HepG2 (cell line): ENCODE measurements around the gene VASN. TPM values are rescaled to one million over a fixed set of nuclear protein-coding genes. Genes with fewer than 3 reads are reported as not detected.
A peak's percentile ranks its signal among the peaks of the same experiment; 100 is the strongest.

Experiments used
- ADNP ChIP-seq: sonication (generic); formaldehyde crosslinking; IDR thresholded peaks from 2 replicates; pipeline ENCODE4 v1.4.0; 2020; ENCODE audit warnings: missing genetic modification reagents
- AKAP8 ChIP-seq: sonication (generic); formaldehyde crosslinking; IDR thresholded peaks from 2 replicates; pipeline ENCODE4 v1.5.1; 2020; ENCODE audit warnings: mild to moderate bottlenecking, missing genetic modification reagents
- ATF3 ChIP-seq: sonication (generic); formaldehyde crosslinking; IDR thresholded peaks from 2 replicates; pipeline ENCODE4 v1.4.0; 2020; ENCODE audit warnings: missing genetic modification reagents
- EEA1 ChIP-seq: sonication (generic); formaldehyde crosslinking; IDR thresholded peaks from 2 replicates; pipeline ENCODE4 v1.5.1; 2020; ENCODE audit warnings: mild to moderate bottlenecking, missing genetic modification reagents, borderline replicate concordance
- MIXL1 ChIP-seq: IDR thresholded peaks from 2 replicates; pipeline ENCODE4 v1.6.1; 2016
- ZFYVE20 ChIP-seq: sonication (generic); formaldehyde crosslinking; IDR thresholded peaks from 2 replicates; pipeline ENCODE4 v1.8.0; 2023; ENCODE audit warnings: low read depth, mild to moderate bottlenecking, moderate library complexity, missing genetic modification reagents, borderline replicate concordance
- ZNF674 ChIP-seq: sonication (generic); formaldehyde crosslinking; IDR thresholded peaks from 2 replicates; pipeline ENCODE4 v1.5.0; 2020; ENCODE audit warnings: low read depth, mild to moderate bottlenecking, missing genetic modification reagents
- ZNF687 ChIP-seq: sonication (generic); formaldehyde crosslinking; IDR thresholded peaks from 2 replicates; pipeline ENCODE4 v1.5.1; 2020; ENCODE audit warnings: mild to moderate bottlenecking, missing genetic modification reagents, moderate library complexity
- ZNF746 ChIP-seq: sonication (generic); formaldehyde crosslinking; IDR thresholded peaks from 2 replicates; pipeline ENCODE4 v1.8.0; 2022; ENCODE audit warnings: mild to moderate bottlenecking, missing genetic modification reagents
- ZNF784 ChIP-seq: sonication (generic); formaldehyde crosslinking; IDR thresholded peaks from 2 replicates; pipeline ENCODE4 v1.5.1; 2020; ENCODE audit warnings: missing genetic modification reagents, mild to moderate bottlenecking, borderline replicate concordance
- ZNF790 ChIP-seq: sonication (generic); formaldehyde crosslinking; IDR thresholded peaks from 2 replicates; pipeline ENCODE4 v1.8.0; 2022; ENCODE audit warnings: missing genetic modification reagents, mild to moderate bottlenecking, borderline replicate concordance
- ZSCAN25 ChIP-seq: sonication (generic); formaldehyde crosslinking; IDR thresholded peaks from 2 replicates; pipeline ENCODE4 v1.8.0; 2022; ENCODE audit warnings: mild to moderate bottlenecking, missing genetic modification reagents
- polyA plus RNA-seq, 8 experiments: library from polyadenylated mRNA; depleted of rRNA in 3 of 8; stranded (reverse) in 7 of 8; unstranded in 1 of 8; fragments of >200 nt; fragmentation: Illumina TruSeq in 4 of 8; extraction: Trizol in 4 of 8; gene quantifications; 2 replicates each; pipeline versions ENCODE4 v1.2.1 to v1.2.3, GENCODE V29; 2011 to 2016; ENCODE audit warnings: low read depth in 4 of 8, missing spikeins in 1 of 8, mixed read lengths in 1 of 8; ENCODE audit not compliant: insufficient read depth in 1 of 8
- total RNA-seq, 5 experiments: library from RNA; depleted of rRNA; stranded (reverse); fragments of >200 nt; fragmentation: Illumina TruSeq; extraction: Trizol; gene quantifications; 2 replicates each; pipeline ENCODE4 v1.2.3, GENCODE V29; 2016; ENCODE audit warnings: low read depth in 1 of 5
- TF ChIP-seq, protein P1 (sequence below): sonication (generic); formaldehyde crosslinking; IDR thresholded peaks from 2 replicates; pipeline ENCODE4 v1.4.0; 2020; ENCODE audit warnings: missing genetic modification reagents, borderline replicate concordance
- TF ChIP-seq, protein P2 (sequence below): sonication (generic); formaldehyde crosslinking; IDR thresholded peaks from 2 replicates; pipeline ENCODE4 v1.8.1; 2023; ENCODE audit warnings: missing genetic modification reagents, mild to moderate bottlenecking, borderline replicate concordance

The VASN gene
- total and polyA plus RNA-seq, 2 of the 13 experiments (the other 11 are each of a cell fraction or from before 2014, with no cell fraction given) = 8.4 to 18.2 TPM

DNA sequence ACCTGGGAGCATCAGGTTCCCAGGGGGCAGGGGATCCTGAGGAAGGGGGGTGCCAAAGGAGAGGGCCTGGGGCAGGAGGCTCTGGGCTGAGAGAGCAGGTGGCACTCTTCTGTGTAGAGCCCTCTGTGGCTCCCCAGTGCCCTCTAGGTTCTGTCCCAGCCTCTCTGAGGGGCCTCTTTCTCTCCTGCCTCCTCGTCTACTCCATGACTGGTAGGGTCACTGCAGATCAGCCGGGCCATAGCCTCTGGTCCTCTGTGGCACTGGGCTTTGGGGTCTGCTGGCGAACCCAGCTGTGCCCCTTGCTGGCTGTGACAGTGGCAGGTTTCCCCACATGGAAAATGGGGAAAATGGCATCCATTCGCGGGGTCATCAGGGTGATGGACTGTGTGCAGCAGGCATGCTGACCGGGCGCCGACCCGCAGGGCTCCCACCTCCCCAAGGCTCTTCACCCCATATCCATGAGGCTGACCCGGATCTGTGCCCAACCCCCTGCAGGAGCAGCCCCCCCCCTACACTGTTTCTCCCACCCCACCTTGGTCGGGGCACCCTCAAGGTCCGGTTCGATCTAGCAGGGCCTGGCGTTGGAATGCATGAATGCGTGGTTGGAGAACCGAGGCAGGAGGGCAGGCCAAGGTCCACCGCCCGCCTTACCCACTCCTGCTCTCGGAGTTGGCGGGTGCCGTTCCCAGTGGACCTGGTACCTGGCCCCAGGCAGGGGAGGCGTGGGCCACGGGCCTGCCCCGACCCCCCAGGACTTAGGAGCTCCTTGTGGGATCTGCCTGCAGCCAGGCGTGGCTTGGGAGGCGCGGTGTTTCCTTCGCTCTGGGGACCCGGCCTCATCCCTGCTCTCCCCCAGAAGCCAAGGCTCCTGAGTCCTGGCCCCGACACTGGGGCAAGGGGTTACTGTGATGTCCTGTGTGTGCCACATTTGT is 49.3 kb upstream of the VASN start (continued):
- peak; percentile 2; the same call in 1 of the 2 replicates for TF ChIP-seq ZNF687
- TF ChIP-seq, protein P1, sequence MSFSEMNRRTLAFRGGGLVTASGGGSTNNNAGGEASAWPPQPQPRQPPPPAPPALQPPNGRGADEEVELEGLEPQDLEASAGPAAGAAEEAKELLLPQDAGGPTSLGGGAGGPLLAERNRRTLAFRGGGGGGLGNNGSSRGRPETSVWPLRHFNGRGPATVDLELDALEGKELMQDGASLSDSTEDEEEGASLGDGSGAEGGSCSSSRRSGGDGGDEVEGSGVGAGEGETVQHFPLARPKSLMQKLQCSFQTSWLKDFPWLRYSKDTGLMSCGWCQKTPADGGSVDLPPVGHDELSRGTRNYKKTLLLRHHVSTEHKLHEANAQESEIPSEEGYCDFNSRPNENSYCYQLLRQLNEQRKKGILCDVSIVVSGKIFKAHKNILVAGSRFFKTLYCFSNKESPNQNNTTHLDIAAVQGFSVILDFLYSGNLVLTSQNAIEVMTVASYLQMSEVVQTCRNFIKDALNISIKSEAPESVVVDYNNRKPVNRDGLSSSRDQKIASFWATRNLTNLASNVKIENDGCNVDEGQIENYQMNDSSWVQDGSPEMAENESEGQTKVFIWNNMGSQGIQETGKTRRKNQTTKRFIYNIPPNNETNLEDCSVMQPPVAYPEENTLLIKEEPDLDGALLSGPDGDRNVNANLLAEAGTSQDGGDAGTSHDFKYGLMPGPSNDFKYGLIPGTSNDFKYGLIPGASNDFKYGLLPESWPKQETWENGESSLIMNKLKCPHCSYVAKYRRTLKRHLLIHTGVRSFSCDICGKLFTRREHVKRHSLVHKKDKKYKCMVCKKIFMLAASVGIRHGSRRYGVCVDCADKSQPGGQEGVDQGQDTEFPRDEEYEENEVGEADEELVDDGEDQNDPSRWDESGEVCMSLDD (CRISPR knock-in tag) = no peak
- no peak for TF ChIP-seq ZNF790 (CRISPR knock-in tag)
- TF ChIP-seq ZNF674 (CRISPR knock-in tag) = no peak
- no peak for TF ChIP-seq ZNF784
- TF ChIP-seq ZSCAN25 (CRISPR knock-in tag) = peak; percentile 91
- 0 out of 2 replicates have a peak, but pooled peaks have one; percentile 26 for TF ChIP-seq ADNP (CRISPR knock-in tag)
- TF ChIP-seq, protein P2, sequence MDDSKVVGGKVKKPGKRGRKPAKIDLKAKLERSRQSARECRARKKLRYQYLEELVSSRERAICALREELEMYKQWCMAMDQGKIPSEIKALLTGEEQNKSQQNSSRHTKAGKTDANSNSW = no peak
- TF ChIP-seq EEA1 (CRISPR knock-in tag) = no peak
- TF ChIP-seq ZNF746 (CRISPR knock-in tag) = no peak
- no peak for TF ChIP-seq ATF3 (CRISPR knock-in tag)
- no peak for TF ChIP-seq ZFYVE20
- TF ChIP-seq AKAP8 (CRISPR knock-in tag) = 0 out of 2 replicates have a peak, but pooled peaks have one; percentile 27
- no peak for TF ChIP-seq MIXL1 (CRISPR knock-in tag)
